Effector CD4-positive, alpha-beta T cell (primary cell): ENCODE data around the gene SNX1.
A peak's percentile ranks its signal among the peaks of the same experiment; 100 is the strongest.

Source experiments
- DNase-seq: peaks from one replicate; pipeline ENCODE4 v3.0.0-alpha.2; 2020

SNX1 gene

DNA sequence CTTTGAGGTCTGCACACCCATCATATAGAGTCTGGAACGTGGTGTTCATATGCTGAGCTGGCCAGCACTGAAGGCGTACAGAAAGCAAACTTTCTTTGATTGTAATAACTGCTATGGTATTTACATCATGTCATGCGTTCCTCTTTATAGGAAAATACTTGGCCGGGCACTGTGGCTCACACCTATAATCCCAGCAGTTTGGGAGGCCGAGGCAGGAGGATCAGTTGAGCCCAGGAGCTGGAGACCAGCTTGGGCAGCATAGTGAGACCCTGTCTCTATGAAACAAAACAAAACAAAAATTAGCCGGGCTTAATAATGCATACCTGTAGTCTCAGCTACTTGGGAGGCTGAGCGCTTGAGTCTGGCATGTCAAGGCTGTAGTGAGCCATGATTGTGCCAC lies 52.4 kb downstream of the SNX1 start:
- DNase-seq, result no peak

DNA sequence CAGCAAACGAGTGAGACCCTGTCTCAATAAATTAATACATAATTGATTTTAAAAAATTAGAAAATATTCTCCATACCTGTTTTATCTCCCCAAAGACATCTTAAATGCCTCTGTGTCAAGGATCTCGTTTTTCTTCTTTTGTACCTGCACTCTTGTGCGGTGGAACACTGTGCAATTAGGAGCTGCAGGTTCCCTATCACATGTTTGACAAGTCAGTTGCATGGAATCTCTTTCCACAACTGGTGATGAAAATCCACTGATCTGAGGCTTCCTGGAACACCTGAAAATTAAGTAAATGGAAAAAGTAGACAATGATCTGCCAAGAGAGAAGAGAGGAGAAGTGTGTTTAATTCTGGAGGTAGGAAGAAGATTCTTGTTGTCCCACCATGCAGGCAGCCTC lies 52.8 kb downstream of the SNX1 start:
- no peak for DNase-seq

DNA sequence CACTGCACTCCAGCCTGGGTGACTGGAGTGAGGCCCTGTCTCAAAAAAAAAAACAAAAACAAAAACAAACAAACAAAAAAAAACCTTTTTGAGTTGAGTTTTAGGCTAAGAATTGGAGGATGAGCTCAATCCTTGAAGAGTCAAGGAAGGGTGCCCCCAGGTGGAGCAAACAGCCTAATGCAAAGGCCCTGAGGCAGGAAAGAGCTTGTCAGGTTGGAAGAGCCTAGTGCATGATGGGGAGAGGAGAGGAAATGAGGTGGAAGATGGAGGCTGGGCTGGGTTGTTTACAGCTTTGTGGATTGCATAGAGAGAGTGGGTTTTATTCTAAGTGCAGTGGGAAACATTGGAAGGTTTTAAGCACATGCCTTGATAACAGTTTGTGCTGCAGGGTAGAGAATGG lies 53.6 kb downstream of the SNX1 start:
- no peak for DNase-seq

GRCh38 chr15:64149893-64150578 lies 54.3 kb downstream of the SNX1 start:
- no peak for DNase-seq

DNA sequence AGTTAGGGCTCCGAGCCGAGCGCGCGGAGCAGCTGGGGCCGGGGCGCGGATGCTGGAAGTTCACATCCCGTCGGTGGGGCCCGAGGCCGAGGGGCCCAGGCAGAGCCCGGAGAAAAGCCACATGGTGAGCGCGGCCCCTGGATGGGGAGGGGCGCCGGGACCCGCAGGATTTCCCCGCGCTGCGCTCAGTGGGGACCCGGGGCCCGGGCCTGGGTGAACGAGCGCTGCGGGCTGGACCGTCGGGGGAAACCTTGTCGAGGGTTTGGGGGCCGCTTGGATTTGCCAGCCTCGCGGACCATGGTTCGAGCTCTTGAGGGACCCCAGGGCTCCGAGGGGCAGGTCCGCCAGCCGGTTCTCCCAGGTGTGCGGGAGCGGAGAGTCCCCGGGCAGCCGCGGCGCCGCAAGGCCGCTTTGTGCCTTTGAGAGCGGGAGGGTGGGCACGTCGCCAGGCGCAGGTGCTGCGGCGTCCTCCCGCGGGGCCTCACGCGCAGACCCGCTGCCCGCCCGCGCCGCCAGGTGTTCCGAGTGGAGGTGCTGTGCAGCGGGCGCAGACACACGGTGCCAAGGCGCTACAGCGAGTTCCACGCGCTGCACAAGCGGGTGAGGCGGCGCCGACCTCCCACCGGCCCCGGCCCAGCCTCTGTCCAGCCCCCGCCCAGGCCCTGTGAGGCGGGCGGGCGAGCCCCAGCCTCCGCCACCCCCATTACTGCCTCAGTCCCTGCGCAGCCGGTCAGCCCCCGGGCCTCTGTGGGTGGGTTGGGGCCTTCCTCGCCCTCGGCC lies 56.1 kb downstream of the SNX1 start, which contains the start of gene SNX22:
Gene SNX22, plus strand, starts transcription at position 5 of the 780 bp plus-strand sequence. Its CDS starts 45 bp downstream, at position 50.
- no peak for DNase-seq

DNA sequence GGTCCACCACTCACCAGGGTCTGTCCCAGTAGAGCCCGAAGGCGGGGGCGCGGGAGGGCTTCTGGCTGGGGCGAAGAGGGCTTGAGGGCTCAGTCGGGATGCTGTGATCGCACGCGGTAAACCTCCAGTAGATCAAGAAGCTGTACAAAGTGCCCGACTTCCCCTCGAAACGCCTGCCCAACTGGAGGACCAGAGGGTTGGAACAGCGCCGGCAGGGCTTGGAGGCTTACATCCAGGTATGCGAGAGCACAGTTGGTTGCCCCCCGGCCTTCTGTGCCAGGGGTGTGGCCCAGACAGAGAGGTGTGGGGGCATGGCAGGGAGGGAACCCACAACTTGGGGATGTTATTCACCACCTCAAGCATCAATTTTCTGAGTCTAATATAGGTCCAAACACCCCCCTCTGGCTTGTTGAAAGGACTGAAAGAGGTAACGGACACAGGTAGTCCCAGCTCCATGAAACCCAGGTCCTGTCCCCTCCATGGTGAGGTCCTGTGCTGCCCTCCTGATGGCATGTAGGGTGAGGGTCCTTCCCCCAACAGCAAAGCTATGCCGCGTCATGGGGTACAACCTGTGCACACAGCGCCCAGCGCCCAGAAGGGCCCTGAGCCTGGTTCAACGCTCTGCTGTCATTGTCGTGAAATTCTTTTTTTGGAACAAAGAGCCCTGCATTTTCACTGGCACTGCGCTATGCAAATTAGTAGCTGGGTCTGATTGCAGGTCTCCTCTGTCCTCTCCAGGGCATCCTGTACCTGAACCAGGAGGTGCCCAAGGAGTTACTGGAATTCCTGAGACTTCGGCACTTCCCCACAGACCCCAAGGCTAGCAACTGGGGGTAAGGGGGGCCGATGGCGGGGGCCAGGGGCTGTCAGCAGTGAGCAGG lies 57.0 kb downstream of the SNX1 start:
- no peak for DNase-seq

- peak; percentile 89 for DNase-seq
Observed at GRCh38 chr15:64153480-64154367, 57.9 kb downstream of the SNX1 start.

GRCh38 chr15:64155802-64156651 lies 60.2 kb downstream of the SNX1 start:
- no peak for DNase-seq

GRCh38 chr15:64156652-64157331 lies 61.0 kb downstream of the SNX1 start:
- DNase-seq, result no peak

DNA sequence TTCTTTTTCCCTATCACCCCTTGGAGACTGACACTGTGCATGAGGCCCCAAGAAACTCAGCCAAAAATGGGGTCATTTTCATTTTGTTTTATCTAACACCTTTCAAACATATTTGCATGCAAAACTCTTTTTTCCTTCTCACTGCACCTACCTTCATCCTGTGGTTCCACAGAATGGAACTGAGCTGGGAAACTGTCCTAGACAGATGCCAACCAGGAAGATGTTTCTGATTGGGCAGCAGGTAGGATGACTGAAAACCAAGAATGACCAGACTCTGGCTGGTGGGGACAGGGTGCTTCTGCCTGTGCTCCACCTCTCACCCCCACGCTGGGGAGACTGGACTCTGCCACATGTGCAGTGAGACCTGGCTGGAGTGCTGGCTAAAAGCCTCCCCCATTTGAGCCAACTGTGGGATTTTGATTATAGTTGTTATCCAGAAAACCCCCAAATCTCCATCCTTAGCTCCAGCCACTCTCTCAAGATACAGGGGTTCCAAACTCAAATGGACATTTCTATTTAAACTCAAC lies 61.9 kb downstream of the SNX1 start:
- no peak for DNase-seq

GRCh38 chr15:64158363-64159134 lies 62.8 kb downstream of the SNX1 start:
- no peak for DNase-seq

GRCh38 chr15:64161688-64162477 lies 66.1 kb downstream of the SNX1 start:
- no peak for DNase-seq

DNA sequence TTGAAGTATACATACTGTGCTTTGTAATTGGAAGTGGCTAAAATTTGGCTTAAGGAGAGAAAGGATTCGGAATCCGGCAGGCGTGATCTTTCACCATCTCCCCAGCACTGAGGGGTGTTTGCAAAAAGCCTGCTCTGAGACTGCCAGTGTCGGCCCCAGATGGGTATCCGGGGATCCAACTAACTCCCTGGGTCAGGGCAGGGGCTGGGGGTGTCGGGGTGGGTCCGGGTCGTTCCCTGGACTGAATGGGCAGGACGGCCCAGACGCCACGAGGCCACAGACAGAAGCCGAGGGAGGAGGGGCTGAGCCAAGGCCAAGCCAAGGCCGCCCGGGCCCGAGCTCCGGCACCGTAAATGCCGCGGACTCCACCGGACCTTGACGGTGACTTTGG lies 66.7 kb downstream of the SNX1 start:
- no peak for DNase-seq

GRCh38 chr15:64162869-64163658 lies 67.3 kb downstream of the SNX1 start, which contains the start of gene PPIB:
Gene PPIB (minus strand): TSS chr15:64163022. CDS start chr15:64162986, 36 bp downstream.
- DNase-seq, result peak; percentile 93

DNA sequence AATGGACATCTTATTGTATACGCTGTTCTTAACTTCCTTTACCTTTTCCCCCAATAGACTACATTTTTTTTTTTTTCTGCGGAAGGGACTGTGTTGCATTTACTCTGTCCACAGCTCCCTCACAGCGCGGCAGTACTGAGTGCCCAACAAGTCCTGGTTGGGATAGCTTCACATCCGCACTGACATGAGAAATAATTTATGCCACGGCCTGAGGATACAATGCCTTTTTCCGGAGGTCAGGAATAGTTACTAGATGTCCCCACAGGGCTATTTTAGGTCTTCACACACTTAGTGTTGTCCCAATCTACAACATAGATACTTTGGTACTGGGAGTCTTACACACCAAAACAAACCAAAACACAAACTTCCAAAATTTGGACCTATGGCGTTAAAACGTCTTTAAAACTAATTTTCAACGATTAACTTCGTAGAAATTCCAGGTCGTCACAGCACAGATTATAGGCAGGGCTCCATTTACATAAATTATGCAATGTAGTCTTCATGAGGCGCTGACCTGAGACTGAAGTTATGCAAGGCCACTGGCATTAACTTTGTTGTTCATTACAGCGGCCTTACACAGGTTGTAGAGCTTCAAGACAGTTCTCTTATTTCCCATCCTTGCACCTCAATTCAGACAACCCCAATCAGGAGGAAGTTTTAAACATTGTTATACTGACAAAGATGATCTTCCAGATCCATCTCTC lies 68.0 kb downstream of the SNX1 start:
- DNase-seq, result no peak

GRCh38 chr15:64164436-64164835 lies 68.7 kb downstream of the SNX1 start:
- DNase-seq, result no peak
